ENCODE measurements around the gene VWCE. TPM values are rescaled to one million over a fixed set of nuclear protein-coding genes. Genes with fewer than 3 reads are reported as not detected.

VWCE gene
- polyA plus RNA-seq, 1 donor from 2014 or later: 9.8 TPM

DNA sequence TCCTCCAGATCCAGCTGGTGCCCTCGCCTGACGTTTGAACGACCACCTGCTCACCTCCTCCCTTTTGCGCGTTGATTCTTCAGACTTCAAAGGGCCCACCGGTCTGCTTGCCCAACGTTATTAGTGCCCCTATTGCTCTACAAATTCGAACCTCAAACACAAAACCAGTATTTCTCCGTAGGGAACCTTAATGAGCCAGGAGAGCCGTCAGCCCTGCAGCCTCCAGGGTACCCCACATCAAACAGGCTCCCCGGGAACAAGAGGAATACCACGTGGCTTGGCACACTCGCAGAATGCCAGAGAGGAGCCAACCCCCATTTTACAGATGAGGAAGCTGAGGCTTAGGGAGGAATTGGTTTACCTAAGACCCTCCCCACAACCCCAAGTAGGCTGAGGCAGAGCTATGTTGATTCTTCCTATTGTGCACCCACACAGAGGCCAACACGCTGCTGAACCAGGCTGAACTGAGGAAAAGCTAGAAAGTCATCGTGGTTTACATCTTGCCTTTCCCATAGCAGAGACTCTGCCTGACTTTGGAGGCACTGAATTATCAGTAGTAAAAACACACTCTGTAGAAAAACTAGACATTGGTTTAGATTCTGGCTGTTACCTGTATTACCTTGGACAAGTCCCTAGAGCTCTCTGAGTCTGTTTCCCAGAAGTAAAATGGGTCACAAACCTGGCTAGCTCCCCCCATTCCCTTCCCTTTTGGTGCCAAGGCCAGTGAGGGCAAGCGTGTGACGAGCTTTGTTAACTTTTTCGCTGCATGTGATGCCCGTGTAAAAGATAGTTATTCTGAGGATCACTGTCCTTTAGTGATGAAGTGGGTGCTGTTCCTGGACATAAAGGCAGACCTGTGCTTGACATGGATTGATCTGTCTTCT lies 38.7 kb upstream of the VWCE start:
- peak overlapping the region; percentile 93 for H3K27ac ChIP-seq (ENCODE audit: low read length)
- H3K9me2 ChIP-seq (ENCODE audit: insufficient read depth, low read length): no peaks in the 10 kb centered on the region
- H2AFZ ChIP-seq (ENCODE audit: low read depth, low read length): peak overlapping the region; percentile 76
- TF ChIP-seq SMC3 (conservative IDR thresholded peaks at IDR 0.05; ENCODE audit: poor library complexity) (peak; percentile 0), MXI1 (conservative IDR thresholded peaks at IDR 0.05; ENCODE audit: poor library complexity, severe bottlenecking) (no peak)
- H3K4me3 ChIP-seq (ENCODE audit: low read length): peak overlapping the region; percentile 99
- H3K9ac ChIP-seq (ENCODE audit: low read length): peak overlapping the region; percentile 93
- no peaks in the 10 kb centered on the region for H3K36me3 ChIP-seq (ENCODE audit: insufficient read depth, low read length)
- H3K27me3 ChIP-seq (ENCODE audit: insufficient read depth, low read depth, low read length): no peaks in the 10 kb centered on the region
- peak overlapping the region; percentile 89 for H3K4me2 ChIP-seq (ENCODE audit: low read length)
- no peaks in the 10 kb centered on the region for H4K20me1 ChIP-seq (ENCODE audit: insufficient read depth)
- no peaks in the 10 kb centered on the region for H3F3A ChIP-seq (ENCODE audit: insufficient read depth, low read length, poor library complexity, severe bottlenecking)
- H3K9me3 ChIP-seq (ENCODE audit: low read length): no peaks in the 10 kb centered on the region
- H3K79me2 ChIP-seq (replicated peaks; ENCODE audit: insufficient read depth, low read length): peaks cover 40% of the 10 kb centered on the region

GRCh38 chr11:61332797-61333549 lies 37.9 kb upstream of the VWCE start, which contains the start of the genes DDB1 and TKFC:
Gene DDB1 (minus strand): TSS chr11:61333105. CDS start chr11:61332968, 137 bp downstream.
Gene TKFC (plus strand): TSS chr11:61333228. CDS start chr11:61334729, 1,501 bp downstream.
- peak; percentile 84 for TF ChIP-seq TAF1 (IDR thresholded peaks at IDR 0.05; ENCODE audit: low read depth)
- TF ChIP-seq REST (IDR thresholded peaks at IDR 0.05; ENCODE audit: borderline replicate concordance): peak; percentile 86
- TF ChIP-seq, protein P1, sequence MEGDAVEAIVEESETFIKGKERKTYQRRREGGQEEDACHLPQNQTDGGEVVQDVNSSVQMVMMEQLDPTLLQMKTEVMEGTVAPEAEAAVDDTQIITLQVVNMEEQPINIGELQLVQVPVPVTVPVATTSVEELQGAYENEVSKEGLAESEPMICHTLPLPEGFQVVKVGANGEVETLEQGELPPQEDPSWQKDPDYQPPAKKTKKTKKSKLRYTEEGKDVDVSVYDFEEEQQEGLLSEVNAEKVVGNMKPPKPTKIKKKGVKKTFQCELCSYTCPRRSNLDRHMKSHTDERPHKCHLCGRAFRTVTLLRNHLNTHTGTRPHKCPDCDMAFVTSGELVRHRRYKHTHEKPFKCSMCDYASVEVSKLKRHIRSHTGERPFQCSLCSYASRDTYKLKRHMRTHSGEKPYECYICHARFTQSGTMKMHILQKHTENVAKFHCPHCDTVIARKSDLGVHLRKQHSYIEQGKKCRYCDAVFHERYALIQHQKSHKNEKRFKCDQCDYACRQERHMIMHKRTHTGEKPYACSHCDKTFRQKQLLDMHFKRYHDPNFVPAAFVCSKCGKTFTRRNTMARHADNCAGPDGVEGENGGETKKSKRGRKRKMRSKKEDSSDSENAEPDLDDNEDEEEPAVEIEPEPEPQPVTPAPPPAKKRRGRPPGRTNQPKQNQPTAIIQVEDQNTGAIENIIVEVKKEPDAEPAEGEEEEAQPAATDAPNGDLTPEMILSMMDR (IDR thresholded peaks at IDR 0.05; ENCODE audit: poor library complexity, severe bottlenecking): no peak
- TF ChIP-seq RAD21 (conservative IDR thresholded peaks at IDR 0.05): peak; percentile 36
- peak; percentile 35 for TF ChIP-seq SMC3 (conservative IDR thresholded peaks at IDR 0.05; ENCODE audit: poor library complexity)
- TF ChIP-seq MXI1 (conservative IDR thresholded peaks at IDR 0.05; ENCODE audit: poor library complexity, severe bottlenecking): peak; percentile 96
- peak; percentile 88 for TF ChIP-seq POLR2AphosphoS5 (IDR thresholded peaks at IDR 0.05)
- no peak for TF ChIP-seq EP300 (conservative IDR thresholded peaks at IDR 0.05; ENCODE audit: poor library complexity, severe bottlenecking)
- no peak for TF ChIP-seq EZH2 (IDR thresholded peaks at IDR 0.05; ENCODE audit: borderline replicate concordance, insufficient read depth, low read length, poor library complexity, severe bottlenecking)
- Histone ChIP-seq H3K27ac (ENCODE audit: low read length) (peak within 1 kb of the TSS; percentile 93), H2AFZ (ENCODE audit: low read depth, low read length) (peak within 1 kb of the TSS; percentile 76), H3F3A (ENCODE audit: insufficient read depth, low read length, poor library complexity, severe bottlenecking) (no peaks in the 10 kb centered on the region), H3K9me2 (ENCODE audit: insufficient read depth, low read length) (no peaks in the 10 kb centered on the region), H4K20me1 (ENCODE audit: insufficient read depth) (no peaks in the 10 kb centered on the region), H3K4me2 (ENCODE audit: low read length) (peak within 1 kb of the TSS; percentile 98), H3K27me3 (ENCODE audit: insufficient read depth, low read depth, low read length) (no peaks in the 10 kb centered on the region), H3K4me3 (ENCODE audit: low read length) (peak within 1 kb of the TSS; percentile 99), H3K9ac (ENCODE audit: low read length) (peak within 1 kb of the TSS; percentile 93), H3K9me3 (ENCODE audit: low read length) (no peaks in the 10 kb centered on the region), H3K36me3 (ENCODE audit: insufficient read depth, low read length) (no peaks in the 10 kb centered on the region), H3K79me2 (replicated peaks; ENCODE audit: insufficient read depth, low read length) (peaks cover 45% of the 10 kb centered on the region)

All from neural cell (in vitro differentiated cells).